Activated CD4-positive, alpha-beta T cell treated with anti-CD3 and anti-CD28 coated beads for 36 hours (primary cell): ENCODE data around the gene PAK4. TPM values are rescaled to one million over a fixed set of nuclear protein-coding genes. Genes with fewer than 3 reads are reported as not detected.
A peak's percentile ranks its signal among the peaks of the same experiment; 100 is the strongest.

ENCODE experiments used
- ATAC-seq: fragments of 200-7000 bp; cut with Tn5 transposase; one replicate; pipeline ENCODE4 v1.10.0; 2021; ENCODE audit warnings: mild to moderate bottlenecking, moderate library complexity
- CTCF ChIA-PET: fragments of 350-600 bp; sonication (Branson Sonifier 250); formaldehyde crosslinking; loops from one replicate; lab custom pipeline; 2021; ENCODE audit warnings: antibody characterized with exemption; lab: Charles Lee
- POLR2A ChIA-PET: fragments of 350-600 bp; sonication (Branson Sonifier 250); formaldehyde crosslinking; loops from one replicate; lab custom pipeline; 2021; ENCODE audit warnings: antibody characterized with exemption, inconsistent platforms; lab: Charles Lee
- DNase-seq: peaks from one replicate; pipeline ENCODE4 v3.0.0-alpha.2; 2020
- H3K27ac Mint-ChIP-seq: one replicate; pipeline ENCODE4 v1.8.0; 2021; ENCODE audit warnings: mixed read lengths
- H3K27me3 Mint-ChIP-seq: one replicate; pipeline ENCODE4 v1.8.0; 2021; ENCODE audit warnings: mixed read lengths
- H3K36me3 Mint-ChIP-seq: one replicate; pipeline ENCODE4 v1.8.0; 2021; ENCODE audit warnings: low read depth, mixed read lengths
- H3K4me1 Mint-ChIP-seq: one replicate; pipeline ENCODE4 v1.8.0; 2021; ENCODE audit warnings: mixed read lengths
- H3K4me3 Mint-ChIP-seq: one replicate; pipeline ENCODE4 v1.8.0; 2021; ENCODE audit warnings: mild to moderate bottlenecking, moderate library complexity, mixed read lengths
- H3K9me3 Mint-ChIP-seq: one replicate; pipeline ENCODE4 v1.8.0; 2021; ENCODE audit warnings: low read depth, mixed read lengths
- intact Hi-C, 2 experiments: fragments of 100-400 bp; cut with DNase I in 1 of 2; cut with micrococcal nuclease in 1 of 2; formaldehyde crosslinking; loops; one replicate each; pipeline versions ENCODE4 v1.14.2 to v1.15.1; 2022 to 2024; cut with DNase I, micrococcal nuclease
- total RNA-seq, 2 experiments: library from RNA; stranded (reverse); gene quantifications; one replicate each; pipeline ENCODE4 v1.2.3, GENCODE V29; 2021

The PAK4 gene
- total RNA-seq, 2 experiments from 2014 or later, result 14.2 to 22.6 TPM

GRCh38 chr19:39193803-39194202, 68.2 kb downstream of the PAK4 start:
- no peak for ATAC-seq
- Mint-ChIP-seq H3K36me3 (no peaks in the 10 kb centered on the region), H3K4me3 (no peak overlapping the region), H3K27me3 (peaks cover 43% of the 10 kb centered on the region), H3K4me1 (peaks cover 17% of the 10 kb centered on the region), H3K27ac (no peak overlapping the region), H3K9me3 (no peaks in the 10 kb centered on the region)
- intact Hi-C loops, result no loop called here
- CTCF ChIA-PET, result interaction anchor here (1.5 kb wide), 1 partner anchor 71 kb away, joined by 5 read pairs; no protein-coding TSS in a partner anchor
- POLR2A ChIA-PET, result no interaction called here
- DNase-seq, result no peak

- CTCF ChIA-PET, result interaction anchor here (0.6 to 1.2 kb wide), 2 partner anchors 24 to 96 kb away, joined by 3 read pairs; no protein-coding TSS in a partner anchor
- intact Hi-C loops, result loop anchor here in 1 of 2 experiments (5.0 kb wide), 1 partner anchor 233 kb away; no protein-coding TSS in a partner anchor
- no peak for ATAC-seq
- H3K27me3 Mint-ChIP-seq, result peaks cover 45% of the 10 kb centered on the region
- no peaks in the 10 kb centered on the region for H3K9me3 Mint-ChIP-seq
- H3K4me1 Mint-ChIP-seq, result peaks cover 17% of the 10 kb centered on the region
- no peak for DNase-seq
- POLR2A ChIA-PET, result no interaction called here
- H3K4me3 Mint-ChIP-seq, result no peak overlapping the region
- H3K27ac Mint-ChIP-seq, result no peak overlapping the region
- H3K36me3 Mint-ChIP-seq, result no peaks in the 10 kb centered on the region
These were observed 69.4 kb downstream of the PAK4 start for GRCh38 chr19:39194832-39195542.

GRCh38 chr19:39195755-39196154, 70.2 kb downstream of the PAK4 start:
- peaks cover 17% of the 10 kb centered on the region for H3K4me1 Mint-ChIP-seq
- POLR2A ChIA-PET, result no interaction called here
- CTCF ChIA-PET, result interaction anchor here (0.6 kb wide), 1 partner anchor 250 kb away, joined by 3 read pairs; the partner anchor contains the start of gene SUPT5H
- intact Hi-C loops, result loop anchor here in 1 of 2 experiments (5.0 kb wide), 1 partner anchor 233 kb away; no protein-coding TSS in a partner anchor
- H3K27ac Mint-ChIP-seq, result no peak overlapping the region
- H3K9me3 Mint-ChIP-seq, result no peaks in the 10 kb centered on the region
- H3K4me3 Mint-ChIP-seq, result no peak overlapping the region
- DNase-seq (no peak), ATAC-seq (no peak)
- no peaks in the 10 kb centered on the region for H3K36me3 Mint-ChIP-seq
- peaks cover 47% of the 10 kb centered on the region for H3K27me3 Mint-ChIP-seq

- Mint-ChIP-seq H3K27ac (no peak overlapping the region), H3K36me3 (no peaks in the 10 kb centered on the region), H3K4me1 (peaks cover 17% of the 10 kb centered on the region), H3K4me3 (no peak overlapping the region), H3K9me3 (no peaks in the 10 kb centered on the region), H3K27me3 (peaks cover 51% of the 10 kb centered on the region)
- DNase-seq (no peak), ATAC-seq (no peak)
- intact Hi-C loops, result loop anchor here in 1 of 2 experiments (5.0 kb wide), 1 partner anchor 234 kb away; no protein-coding TSS in a partner anchor
- POLR2A ChIA-PET, result no interaction called here
- CTCF ChIA-PET, result no interaction called here
These were observed 70.7 kb downstream of the PAK4 start for GRCh38 chr19:39196320-39196719.

- no peak within 1 kb of the TSS for H3K27ac Mint-ChIP-seq
- ATAC-seq (peak; percentile 30), DNase-seq (peak; percentile 22)
- H3K27me3 Mint-ChIP-seq, result peaks cover 54% of the 10 kb centered on the region
- ChIA-PET CTCF (interaction anchor here (0.6 kb wide), 1 partner anchor 78 kb away, joined by 3 read pairs; no protein-coding TSS in a partner anchor), POLR2A (no interaction called here)
- no peak within 1 kb of the TSS for H3K4me3 Mint-ChIP-seq
- H3K36me3 Mint-ChIP-seq, result no peaks in the 10 kb centered on the region
- H3K9me3 Mint-ChIP-seq, result no peaks in the 10 kb centered on the region
- H3K4me1 Mint-ChIP-seq, result peaks cover 17% of the 10 kb centered on the region
- intact Hi-C loops, result loop anchor here in 1 of 2 experiments (5.0 kb wide), 1 partner anchor 235 kb away; no protein-coding TSS in a partner anchor
These were observed 71.4 kb downstream of the PAK4 start, which contains the start of gene NCCRP1 for GRCh38 chr19:39196860-39197562. Gene NCCRP1, plus strand, starts transcription at chr19:39196964. Its CDS starts 19 bp downstream, at chr19:39196983.

- CTCF ChIA-PET, result no interaction called here
- Mint-ChIP-seq H3K4me3 (no peak overlapping the region), H3K36me3 (no peaks in the 10 kb centered on the region), H3K9me3 (no peaks in the 10 kb centered on the region), H3K27ac (no peak overlapping the region), H3K4me1 (peaks cover 17% of the 10 kb centered on the region), H3K27me3 (peaks cover 58% of the 10 kb centered on the region)
- POLR2A ChIA-PET, result no interaction called here
- intact Hi-C loops, result loop anchor here in 1 of 2 experiments (5.0 kb wide), 1 partner anchor 236 kb away; no protein-coding TSS in a partner anchor
- ATAC-seq (peak; percentile 19), DNase-seq (peak; percentile 27)
These were observed 72.2 kb downstream of the PAK4 start for GRCh38 chr19:39197808-39198207.

- Mint-ChIP-seq H3K4me3 (no peak overlapping the region), H3K9me3 (no peaks in the 10 kb centered on the region), H3K27ac (no peak overlapping the region), H3K4me1 (peaks cover 17% of the 10 kb centered on the region), H3K36me3 (no peaks in the 10 kb centered on the region), H3K27me3 (peaks cover 62% of the 10 kb centered on the region)
- ChIA-PET CTCF (interaction anchor here (1.0 kb wide), 1 partner anchor 102 kb away, joined by 3 read pairs; no protein-coding TSS in a partner anchor), POLR2A (interaction anchor here (0.6 kb wide), 1 partner anchor 28 kb away, joined by 3 read pairs; no protein-coding TSS in a partner anchor)
- intact Hi-C loops, result loop anchor here in 1 of 2 experiments (5.0 kb wide), 1 partner anchor 237 kb away; no protein-coding TSS in a partner anchor
- DNase-seq, result no peak
- ATAC-seq, result no peak
These were observed 73.4 kb downstream of the PAK4 start for GRCh38 chr19:39199025-39199424.

GRCh38 chr19:39200066-39200802, 74.6 kb downstream of the PAK4 start:
- Mint-ChIP-seq H3K9me3 (no peaks in the 10 kb centered on the region), H3K27ac (no peak overlapping the region), H3K4me1 (peaks cover 17% of the 10 kb centered on the region), H3K36me3 (no peaks in the 10 kb centered on the region), H3K4me3 (no peak overlapping the region), H3K27me3 (peaks cover 61% of the 10 kb centered on the region)
- ChIA-PET POLR2A (no interaction called here), CTCF (interaction anchor here (0.7 kb wide), 1 partner anchor 109 kb away, joined by 3 read pairs; no protein-coding TSS in a partner anchor)
- intact Hi-C loops, result no loop called here
- ATAC-seq (no peak), DNase-seq (no peak)

GRCh38 chr19:39200803-39201115, 75.2 kb downstream of the PAK4 start:
- Mint-ChIP-seq H3K4me3 (no peak overlapping the region), H3K9me3 (no peaks in the 10 kb centered on the region), H3K27ac (no peak overlapping the region), H3K36me3 (no peaks in the 10 kb centered on the region), H3K4me1 (peaks cover 12% of the 10 kb centered on the region), H3K27me3 (peaks cover 56% of the 10 kb centered on the region)
- ChIA-PET CTCF (interaction anchor here (0.7 kb wide), 1 partner anchor 108 kb away, joined by 3 read pairs; no protein-coding TSS in a partner anchor), POLR2A (no interaction called here)
- intact Hi-C loops, result no loop called here
- no peak for DNase-seq
- ATAC-seq, result no peak

- intact Hi-C loops, result no loop called here
- Mint-ChIP-seq H3K4me3 (no peak overlapping the region), H3K36me3 (no peaks in the 10 kb centered on the region), H3K9me3 (no peaks in the 10 kb centered on the region), H3K4me1 (no peaks in the 10 kb centered on the region), H3K27me3 (peaks cover 43% of the 10 kb centered on the region), H3K27ac (no peak overlapping the region)
- ChIA-PET POLR2A (no interaction called here), CTCF (no interaction called here)
- DNase-seq (no peak), ATAC-seq (no peak)
These were observed 77.4 kb downstream of the PAK4 start for GRCh38 chr19:39202998-39203355.
